K562 (cell line): ENCODE measurements around the gene SYT6. TPM values are rescaled to one million over a fixed set of nuclear protein-coding genes. Genes with fewer than 3 reads are reported as not detected.

ENCODE experiments used
- ATAC-seq: fragments of 200-7000 bp; cut with Tn5 transposase; 3 replicates; pipeline ENCODE4 v1.9.1; 2020; ENCODE audit warnings: moderate library complexity
- BruUV-seq: library from RNA; stranded (reverse); fragments of 400-500 nt; replicated peaks from 2 replicates; lab custom pipeline; 2021; lab: Mats Ljungman, UMichigan
- CTCF ChIA-PET: fragments of 300-600 bp; formaldehyde crosslinking; extraction: SDS; loops from one replicate; lab custom pipeline; 2021; ENCODE audit warnings: low intra/inter-chr PET ratio; lab: Yijun Ruan, JAX
- POLR2A ChIA-PET: fragments of 300-600, 350-650 bp; sonication (Branson Sonifier 250); formaldehyde crosslinking; extraction: SDS; loops from one replicate; lab custom pipeline; 2021; ENCODE audit warnings: antibody characterized with exemption, inconsistent platforms; lab: Yijun Ruan, JAX
- DNase-seq, 4 experiments: peaks; one replicate each; pipeline versions ENCODE4 v3.0.0 to v3.0.0-alpha.2; 2011 to 2018; ENCODE audit warnings: low spot score in 3 of 4, mixed read lengths in 3 of 4; ENCODE audit errors: extremely low read depth in 1 of 4
- FAIRE-seq: peaks from 2 replicates; lab custom pipeline; 2011; peaks lifted over from hg19 to GRCh38; lab: Jason Lieb, UNC
- H2AFZ ChIP-seq: 2 replicates; pipeline ENCODE4 v1.6.0; 2011; ENCODE audit warnings: low read depth, low read length, control low read depth, inconsistent platforms
- H3K27ac ChIP-seq: fragments of 200-600 bp; 3 replicates; pipeline ENCODE4 v1.8.0; 2011; ENCODE audit warnings: low read depth, mild to moderate bottlenecking, control low read depth, inconsistent platforms, low read length, moderate library complexity, mixed read lengths; ENCODE audit errors: extremely low read depth
- H3K27me3 ChIP-seq, 2 experiments: fragments of 300-600 bp in 1 of 2; 2 replicates in 1 of 2; 3 replicates in 1 of 2; pipeline versions ENCODE4 v1.6.0 to v1.8.0; 2011; ENCODE audit warnings: inconsistent platforms in 2 of 2, low read length in 2 of 2, mild to moderate bottlenecking in 1 of 2, mixed read lengths in 1 of 2, moderate library complexity in 1 of 2; ENCODE audit not compliant: control insufficient read depth in 2 of 2, insufficient read depth in 2 of 2
- H3K36me3 ChIP-seq: fragments of 300-600 bp; 3 replicates; pipeline ENCODE4 v1.8.0; 2011; ENCODE audit warnings: mild to moderate bottlenecking, low read length, inconsistent platforms; ENCODE audit not compliant: control insufficient read depth, insufficient read depth
- H3K4me1 ChIP-seq, 2 experiments: fragments of 200-600 bp in 1 of 2; replicated peaks in 1 of 2; 2 replicates in 1 of 2; 3 replicates in 1 of 2; pipeline versions ENCODE4 v1.5.1 to v1.8.0; 2011; ENCODE audit warnings: inconsistent platforms in 2 of 2, low read length in 2 of 2, mild to moderate bottlenecking in 1 of 2, mixed read lengths in 1 of 2, moderate library complexity in 1 of 2; ENCODE audit not compliant: control insufficient read depth in 2 of 2, insufficient read depth in 2 of 2
- H3K4me2 ChIP-seq: 2 replicates; pipeline ENCODE4 v1.6.1; 2011; ENCODE audit warnings: low read length, control low read depth, inconsistent platforms, mixed read lengths; ENCODE audit not compliant: insufficient read depth
- H3K4me3 ChIP-seq: fragments of 200-600 bp; sonication (generic), shearing (Covaris generic); 2 replicates; pipeline ENCODE4 v1.5.1; 2016; ENCODE audit warnings: control low read depth, inconsistent platforms
- H3K79me2 ChIP-seq: fragments of 200-600 bp; 3 replicates; pipeline ENCODE4 v1.8.0; 2011; ENCODE audit warnings: low read length, inconsistent platforms; ENCODE audit not compliant: control insufficient read depth, insufficient read depth
- H3K9ac ChIP-seq, 2 experiments: 2 replicates each; pipeline versions ENCODE4 v1.6.0 to v1.6.1; 2011; ENCODE audit warnings: low read depth in 2 of 2, low read length in 2 of 2, control low read depth in 1 of 2, inconsistent platforms in 1 of 2, mild to moderate bottlenecking in 1 of 2, mixed read lengths in 1 of 2; ENCODE audit not compliant: insufficient read depth in 1 of 2
- H3K9me1 ChIP-seq: one replicate; pipeline ENCODE4 v1.6.0; 2011; ENCODE audit warnings: inconsistent platforms, mild to moderate bottlenecking, low read length, moderate library complexity; ENCODE audit not compliant: control insufficient read depth, insufficient read depth
- H3K9me3 ChIP-seq: replicated peaks from 2 replicates; pipeline ENCODE4 v1.5.1; 2011; ENCODE audit warnings: low read depth, low read length, inconsistent platforms; ENCODE audit not compliant: control insufficient read depth, insufficient read depth
- H4K20me1 ChIP-seq: replicated peaks from 2 replicates; pipeline ENCODE4 v1.6.1; 2011; ENCODE audit warnings: low read length, inconsistent platforms, mixed read lengths; ENCODE audit not compliant: control insufficient read depth, insufficient read depth
- KLF13 ChIP-seq: fragments of 450-650 bp; IDR thresholded peaks from 2 replicates; pipeline ENCODE4 v1.6.1; 2016; ENCODE audit warnings: missing genetic modification characterization, low read depth, mild to moderate bottlenecking, missing compliant biosample characterization, moderate library complexity, borderline replicate concordance
- WGBS: fragments of 100-300 bp; shearing (Covaris generic); methylation state at CpG from one replicate; pipeline ENCODE4 v1.1.6; 2016; ENCODE audit warnings: low coverage, mixed read lengths; ENCODE audit not compliant: insufficient coverage; ENCODE audit errors: missing lambda C conversion rate; 5-methylcytosine and 5-hydroxymethylcytosine counted together
- in situ Hi-C: fragments of 300-500 bp; cut with MboI; formaldehyde crosslinking; loops from 4 replicates; pipeline ENCODE4 v1.15.0; 2018; ENCODE audit warnings: inconsistent platforms, mixed read lengths
- intact Hi-C: fragments of 100-400 bp; cut with micrococcal nuclease; formaldehyde crosslinking; loops from 2 replicates; pipeline ENCODE4 v1.14.2; 2022
- polyA plus RNA-seq, 8 experiments: library from polyadenylated mRNA; depleted of rRNA in 4 of 8; stranded (reverse) in 5 of 8; unstranded in 3 of 8; fragments of >200 nt; fragmentation: Nextera tagmentation in 2 of 8; fragmentation: Illumina TruSeq in 1 of 8; extraction: Ambion mirVana in 2 of 8; extraction: Trizol in 1 of 8; gene quantifications; 2 replicates each; pipeline versions ENCODE4 v1.2.1 to v1.2.3, GENCODE V29; 2011 to 2014; ENCODE audit warnings: inconsistent platforms in 1 of 8, missing spikeins in 1 of 8
- total RNA-seq, 7 experiments: library from RNA; depleted of rRNA in 6 of 7; stranded (reverse); fragments of >200 nt in 6 of 7; fragmentation: Illumina TruSeq in 2 of 7; extraction: Trizol in 2 of 7; gene quantifications; 2 replicates each; pipeline versions ENCODE4 v1.2.1 to v1.2.3, GENCODE V29; 2011 to 2021; ENCODE audit warnings: low replicate concordance in 1 of 7
- TF ChIP-seq, protein P1 (sequence below): fragments of 250-450 bp; sonication (Bioruptor Pico); IDR thresholded peaks from 2 replicates; pipeline ENCODE4 v1.5.0; 2020; ENCODE audit warnings: mild to moderate bottlenecking, borderline replicate concordance
- TF ChIP-seq, protein P2 (sequence below): sonication (generic); formaldehyde crosslinking; IDR thresholded peaks from 2 replicates; pipeline ENCODE4 v1.8.0; 2022; ENCODE audit warnings: mild to moderate bottlenecking, missing genetic modification reagents
- TF ChIP-seq, protein P3 (sequence below), 3 experiments: fragments of 200-800 bp in 1 of 3; fragments of 250-450 bp in 1 of 3; fragments of 450-650 bp in 1 of 3; sonication (Bioruptor Pico) in 1 of 3; sonication (Bioruptor generic) in 1 of 3; formaldehyde crosslinking in 1 of 3; IDR thresholded peaks; 2 replicates each; pipeline versions ENCODE4 v1.6.1 to v1.8.0; 2016 to 2022; ENCODE audit warnings: mild to moderate bottlenecking in 2 of 3, missing genetic modification characterization in 2 of 3, missing compliant biosample characterization in 1 of 3, moderate library complexity in 1 of 3
- TF ChIP-seq, protein P4 (sequence below), 3 experiments: IDR thresholded peaks in 2 of 3; conservative IDR thresholded peaks in 1 of 3; 2 replicates each; pipeline ENCODE4 v1.5.1; 2011 to 2012; ENCODE audit warnings: low read length in 3 of 3, mild to moderate bottlenecking in 3 of 3, control low read depth in 2 of 3, improper control_type of control experiment in 1 of 3, inconsistent platforms in 1 of 3, low read depth in 1 of 3, mixed read lengths in 1 of 3, moderate library complexity in 1 of 3; ENCODE audit not compliant: insufficient read depth in 2 of 3

The SYT6 gene
- total and polyA plus RNA-seq, 9 of the 15 experiments (the other 6 are each of a cell fraction or from before 2014, with no cell fraction given), result 0.06 TPM; not detected in 8

DNA sequence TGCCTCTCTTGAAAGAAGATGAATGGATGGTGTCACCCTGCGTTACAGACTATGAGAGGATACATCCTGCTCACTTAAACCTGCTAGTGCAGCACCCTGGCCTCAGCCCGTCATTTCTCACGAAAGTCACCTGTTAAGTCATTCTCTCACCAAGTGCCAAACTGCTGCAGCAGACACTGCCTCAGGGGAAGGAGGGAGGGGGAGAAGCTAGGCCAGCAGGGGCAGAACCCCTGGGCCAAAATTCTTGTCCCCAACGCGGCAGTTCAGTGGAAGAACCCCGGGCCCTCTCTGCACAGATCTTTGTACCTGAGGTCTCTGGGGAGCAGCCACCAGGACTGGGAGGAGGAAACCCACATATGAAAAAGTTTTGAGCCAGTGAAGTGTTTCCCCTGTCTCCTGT lies 37.6 kb downstream of the SYT6 start:
- Histone ChIP-seq H3K4me1 (peaks cover 4% of the 10 kb centered on the region in 2 experiments; a peak in 3 of 5 replicates), H3K27ac (no peak overlapping the region), H3K27me3 (peaks cover 37 to 81% of the 10 kb centered on the region in 2 experiments), H3K79me2 (no peaks in the 10 kb centered on the region), H3K4me3 (no peak overlapping the region), H4K20me1 (no peaks in the 10 kb centered on the region), H3K9me3 (no peaks in the 10 kb centered on the region), H2AFZ (no peak overlapping the region), H3K4me2 (no peak overlapping the region), H3K9ac (no peak overlapping the region), H3K9me1 (no peaks in the 10 kb centered on the region), H3K36me3 (no peaks in the 10 kb centered on the region)
- ChIA-PET CTCF (no interaction called here), POLR2A (interaction anchor here (0.6 to 0.8 kb wide), 2 partner anchors 24 to 369 kb away, joined by 3 read pairs; no protein-coding TSS in a partner anchor)
- BruUV-seq, result no TSS peak
- FAIRE-seq (no peak), ATAC-seq (no peak), DNase-seq (no peak)
- intact Hi-C loops, result no loop called here
- in situ Hi-C loops, result no loop called here
- 0% methylated on average over 6 of the region's 6 CpGs for WGBS
- TF ChIP-seq, protein P1, sequence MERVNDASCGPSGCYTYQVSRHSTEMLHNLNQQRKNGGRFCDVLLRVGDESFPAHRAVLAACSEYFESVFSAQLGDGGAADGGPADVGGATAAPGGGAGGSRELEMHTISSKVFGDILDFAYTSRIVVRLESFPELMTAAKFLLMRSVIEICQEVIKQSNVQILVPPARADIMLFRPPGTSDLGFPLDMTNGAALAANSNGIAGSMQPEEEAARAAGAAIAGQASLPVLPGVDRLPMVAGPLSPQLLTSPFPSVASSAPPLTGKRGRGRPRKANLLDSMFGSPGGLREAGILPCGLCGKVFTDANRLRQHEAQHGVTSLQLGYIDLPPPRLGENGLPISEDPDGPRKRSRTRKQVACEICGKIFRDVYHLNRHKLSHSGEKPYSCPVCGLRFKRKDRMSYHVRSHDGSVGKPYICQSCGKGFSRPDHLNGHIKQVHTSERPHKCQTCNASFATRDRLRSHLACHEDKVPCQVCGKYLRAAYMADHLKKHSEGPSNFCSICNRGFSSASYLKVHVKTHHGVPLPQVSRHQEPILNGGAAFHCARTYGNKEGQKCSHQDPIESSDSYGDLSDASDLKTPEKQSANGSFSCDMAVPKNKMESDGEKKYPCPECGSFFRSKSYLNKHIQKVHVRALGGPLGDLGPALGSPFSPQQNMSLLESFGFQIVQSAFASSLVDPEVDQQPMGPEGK (CRISPR knock-in tag), result no peak
- TF ChIP-seq KLF13 (tag), result no peak
- TF ChIP-seq, protein P2, sequence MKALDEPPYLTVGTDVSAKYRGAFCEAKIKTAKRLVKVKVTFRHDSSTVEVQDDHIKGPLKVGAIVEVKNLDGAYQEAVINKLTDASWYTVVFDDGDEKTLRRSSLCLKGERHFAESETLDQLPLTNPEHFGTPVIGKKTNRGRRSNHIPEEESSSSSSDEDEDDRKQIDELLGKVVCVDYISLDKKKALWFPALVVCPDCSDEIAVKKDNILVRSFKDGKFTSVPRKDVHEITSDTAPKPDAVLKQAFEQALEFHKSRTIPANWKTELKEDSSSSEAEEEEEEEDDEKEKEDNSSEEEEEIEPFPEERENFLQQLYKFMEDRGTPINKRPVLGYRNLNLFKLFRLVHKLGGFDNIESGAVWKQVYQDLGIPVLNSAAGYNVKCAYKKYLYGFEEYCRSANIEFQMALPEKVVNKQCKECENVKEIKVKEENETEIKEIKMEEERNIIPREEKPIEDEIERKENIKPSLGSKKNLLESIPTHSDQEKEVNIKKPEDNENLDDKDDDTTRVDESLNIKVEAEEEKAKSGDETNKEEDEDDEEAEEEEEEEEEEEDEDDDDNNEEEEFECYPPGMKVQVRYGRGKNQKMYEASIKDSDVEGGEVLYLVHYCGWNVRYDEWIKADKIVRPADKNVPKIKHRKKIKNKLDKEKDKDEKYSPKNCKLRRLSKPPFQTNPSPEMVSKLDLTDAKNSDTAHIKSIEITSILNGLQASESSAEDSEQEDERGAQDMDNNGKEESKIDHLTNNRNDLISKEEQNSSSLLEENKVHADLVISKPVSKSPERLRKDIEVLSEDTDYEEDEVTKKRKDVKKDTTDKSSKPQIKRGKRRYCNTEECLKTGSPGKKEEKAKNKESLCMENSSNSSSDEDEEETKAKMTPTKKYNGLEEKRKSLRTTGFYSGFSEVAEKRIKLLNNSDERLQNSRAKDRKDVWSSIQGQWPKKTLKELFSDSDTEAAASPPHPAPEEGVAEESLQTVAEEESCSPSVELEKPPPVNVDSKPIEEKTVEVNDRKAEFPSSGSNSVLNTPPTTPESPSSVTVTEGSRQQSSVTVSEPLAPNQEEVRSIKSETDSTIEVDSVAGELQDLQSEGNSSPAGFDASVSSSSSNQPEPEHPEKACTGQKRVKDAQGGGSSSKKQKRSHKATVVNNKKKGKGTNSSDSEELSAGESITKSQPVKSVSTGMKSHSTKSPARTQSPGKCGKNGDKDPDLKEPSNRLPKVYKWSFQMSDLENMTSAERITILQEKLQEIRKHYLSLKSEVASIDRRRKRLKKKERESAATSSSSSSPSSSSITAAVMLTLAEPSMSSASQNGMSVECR (CRISPR knock-in tag), result no peak
- TF ChIP-seq, protein P3, sequence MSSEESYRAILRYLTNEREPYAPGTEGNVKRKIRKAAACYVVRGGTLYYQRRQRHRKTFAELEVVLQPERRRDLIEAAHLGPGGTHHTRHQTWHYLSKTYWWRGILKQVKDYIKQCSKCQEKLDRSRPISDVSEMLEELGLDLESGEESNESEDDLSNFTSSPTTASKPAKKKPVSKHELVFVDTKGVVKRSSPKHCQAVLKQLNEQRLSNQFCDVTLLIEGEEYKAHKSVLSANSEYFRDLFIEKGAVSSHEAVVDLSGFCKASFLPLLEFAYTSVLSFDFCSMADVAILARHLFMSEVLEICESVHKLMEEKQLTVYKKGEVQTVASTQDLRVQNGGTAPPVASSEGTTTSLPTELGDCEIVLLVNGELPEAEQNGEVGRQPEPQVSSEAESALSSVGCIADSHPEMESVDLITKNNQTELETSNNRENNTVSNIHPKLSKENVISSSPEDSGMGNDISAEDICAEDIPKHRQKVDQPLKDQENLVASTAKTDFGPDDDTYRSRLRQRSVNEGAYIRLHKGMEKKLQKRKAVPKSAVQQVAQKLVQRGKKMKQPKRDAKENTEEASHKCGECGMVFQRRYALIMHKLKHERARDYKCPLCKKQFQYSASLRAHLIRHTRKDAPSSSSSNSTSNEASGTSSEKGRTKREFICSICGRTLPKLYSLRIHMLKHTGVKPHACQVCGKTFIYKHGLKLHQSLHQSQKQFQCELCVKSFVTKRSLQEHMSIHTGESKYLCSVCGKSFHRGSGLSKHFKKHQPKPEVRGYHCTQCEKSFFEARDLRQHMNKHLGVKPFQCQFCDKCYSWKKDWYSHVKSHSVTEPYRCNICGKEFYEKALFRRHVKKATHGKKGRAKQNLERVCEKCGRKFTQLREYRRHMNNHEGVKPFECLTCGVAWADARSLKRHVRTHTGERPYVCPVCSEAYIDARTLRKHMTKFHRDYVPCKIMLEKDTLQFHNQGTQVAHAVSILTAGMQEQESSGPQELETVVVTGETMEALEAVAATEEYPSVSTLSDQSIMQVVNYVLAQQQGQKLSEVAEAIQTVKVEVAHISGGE (CRISPR knock-in tag; IDR thresholded peaks at IDR 0.05), result 0 out of 6 replicates have a peak, but pooled peaks of 1 of the 3 experiments have one; percentile 3
- TF ChIP-seq, protein P4, sequence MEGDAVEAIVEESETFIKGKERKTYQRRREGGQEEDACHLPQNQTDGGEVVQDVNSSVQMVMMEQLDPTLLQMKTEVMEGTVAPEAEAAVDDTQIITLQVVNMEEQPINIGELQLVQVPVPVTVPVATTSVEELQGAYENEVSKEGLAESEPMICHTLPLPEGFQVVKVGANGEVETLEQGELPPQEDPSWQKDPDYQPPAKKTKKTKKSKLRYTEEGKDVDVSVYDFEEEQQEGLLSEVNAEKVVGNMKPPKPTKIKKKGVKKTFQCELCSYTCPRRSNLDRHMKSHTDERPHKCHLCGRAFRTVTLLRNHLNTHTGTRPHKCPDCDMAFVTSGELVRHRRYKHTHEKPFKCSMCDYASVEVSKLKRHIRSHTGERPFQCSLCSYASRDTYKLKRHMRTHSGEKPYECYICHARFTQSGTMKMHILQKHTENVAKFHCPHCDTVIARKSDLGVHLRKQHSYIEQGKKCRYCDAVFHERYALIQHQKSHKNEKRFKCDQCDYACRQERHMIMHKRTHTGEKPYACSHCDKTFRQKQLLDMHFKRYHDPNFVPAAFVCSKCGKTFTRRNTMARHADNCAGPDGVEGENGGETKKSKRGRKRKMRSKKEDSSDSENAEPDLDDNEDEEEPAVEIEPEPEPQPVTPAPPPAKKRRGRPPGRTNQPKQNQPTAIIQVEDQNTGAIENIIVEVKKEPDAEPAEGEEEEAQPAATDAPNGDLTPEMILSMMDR (IDR thresholded peaks at IDR 0.05 in 2 of 3, conservative IDR thresholded peaks at IDR 0.05 in 1 of 3; ENCODE audit: insufficient read depth in 2 of 3, low read depth in 1 of 3, low read length in 3 of 3), result no peak
- TF ChIP-seq, all 486 proteins: peak for 1
